Measurements from ENCODE around the gene TEAD2.

TEAD2 gene

DNA sequence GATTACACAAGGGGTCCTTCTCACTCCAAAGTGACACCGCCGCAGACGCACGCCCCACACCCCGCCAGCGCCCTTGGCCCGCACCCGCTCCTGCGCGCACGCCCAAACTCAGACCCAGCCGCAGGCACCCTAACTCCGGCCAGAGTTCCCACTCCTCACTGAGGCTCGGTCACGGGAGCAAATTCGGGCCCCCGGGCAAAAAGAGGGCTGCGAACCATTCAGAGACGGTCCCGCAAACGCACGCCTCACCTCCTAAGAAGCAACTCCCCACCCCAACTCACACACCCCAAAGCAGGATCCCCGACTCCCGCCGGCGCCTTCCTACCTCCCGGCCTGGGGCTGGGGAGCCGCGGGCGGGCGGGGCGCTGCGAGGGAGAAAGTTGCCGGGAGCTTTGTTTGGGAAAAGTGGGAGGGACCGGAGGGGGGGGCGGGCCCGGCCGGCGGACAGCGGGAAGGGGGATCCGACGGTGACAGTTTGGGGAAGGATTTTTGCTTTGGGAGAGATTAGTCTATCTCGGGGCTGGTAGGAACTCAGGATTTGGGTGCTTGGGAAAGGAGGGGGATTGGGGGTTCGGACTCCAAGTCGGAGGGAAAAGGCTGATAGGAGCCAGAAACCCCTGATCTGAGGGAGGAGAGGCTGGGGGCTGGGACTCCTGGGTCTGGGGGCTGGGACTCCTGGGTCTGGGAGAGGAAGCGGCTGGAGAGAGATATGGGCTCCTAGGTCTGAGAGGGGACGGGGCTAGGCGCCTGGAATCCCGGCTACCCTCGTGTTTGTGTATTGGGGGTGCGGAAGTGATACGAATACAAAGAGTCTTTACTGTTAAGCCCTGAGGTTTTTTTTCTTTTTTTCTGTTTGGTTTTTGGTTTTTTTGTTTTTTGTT lies at the start of gene TEAD2:
TSS of gene TEAD2 (minus strand) at position 369 of the 881 bp plus-strand sequence. CDS start 2,341 bp downstream, outside the sequence.
- DNase-seq: no peak

DNA sequence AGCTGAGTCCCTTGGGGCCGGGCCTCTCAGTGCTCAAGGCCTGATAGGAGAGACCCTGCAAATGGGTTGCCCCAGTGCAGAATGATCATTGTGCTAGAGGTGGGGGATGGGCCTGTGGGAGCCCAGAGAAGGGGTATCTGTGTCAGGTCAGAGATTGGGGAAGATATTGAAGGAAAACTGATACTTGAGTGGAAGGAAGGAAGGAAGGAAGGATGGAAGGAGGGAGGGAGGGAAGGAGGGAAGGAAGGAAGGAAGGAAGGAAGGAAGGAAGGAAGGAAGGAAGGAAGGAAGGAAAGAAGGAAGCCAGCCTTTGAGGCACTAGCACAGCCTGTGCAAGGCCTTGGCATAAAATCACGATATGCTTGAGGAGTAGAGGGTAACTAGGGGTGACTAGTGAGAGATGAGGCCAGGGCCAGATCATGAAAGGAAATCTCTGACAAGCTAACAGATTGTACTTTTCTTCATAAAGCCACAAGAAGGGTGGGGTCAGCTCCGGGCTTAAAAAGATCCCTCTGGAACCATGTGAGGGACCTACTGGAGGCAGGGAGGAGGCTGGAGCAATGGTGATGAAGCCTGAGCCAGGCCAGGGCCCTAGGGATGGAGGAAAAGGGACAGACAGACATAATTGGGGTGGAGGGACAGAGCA lies 49.6 kb upstream of the TEAD2 start:
- DNase-seq: no peak

DNA sequence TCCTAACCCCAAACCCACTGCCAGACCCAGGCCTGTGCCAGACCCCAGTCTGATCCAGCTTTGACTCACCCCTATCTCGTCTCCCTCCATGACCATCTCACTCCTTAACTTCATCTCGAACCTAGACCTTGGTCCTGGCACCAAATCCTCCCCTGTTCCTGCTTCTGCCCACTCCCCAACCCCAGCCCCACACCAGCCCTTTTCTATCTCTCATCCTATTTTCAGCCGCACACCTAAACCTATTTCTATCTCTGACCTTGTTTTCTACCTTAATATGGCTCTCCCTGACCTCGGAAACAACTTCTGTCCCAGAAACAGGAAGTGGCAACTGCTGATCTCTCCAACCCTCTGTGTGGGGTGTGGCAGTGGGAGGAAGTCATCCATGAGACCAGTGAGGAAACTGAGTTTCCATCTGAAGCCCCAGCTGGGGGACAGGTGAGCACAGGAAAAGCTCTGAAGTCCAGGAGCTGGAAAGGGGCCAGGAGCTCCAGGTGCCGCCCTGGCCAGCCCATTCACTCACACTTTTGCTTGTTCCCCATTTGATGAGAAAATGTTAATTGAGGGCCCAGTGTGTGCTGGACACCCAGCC lies 47.3 kb upstream of the TEAD2 start:
- peak in 1 of 3 experiments; percentile 5 for DNase-seq

DNA sequence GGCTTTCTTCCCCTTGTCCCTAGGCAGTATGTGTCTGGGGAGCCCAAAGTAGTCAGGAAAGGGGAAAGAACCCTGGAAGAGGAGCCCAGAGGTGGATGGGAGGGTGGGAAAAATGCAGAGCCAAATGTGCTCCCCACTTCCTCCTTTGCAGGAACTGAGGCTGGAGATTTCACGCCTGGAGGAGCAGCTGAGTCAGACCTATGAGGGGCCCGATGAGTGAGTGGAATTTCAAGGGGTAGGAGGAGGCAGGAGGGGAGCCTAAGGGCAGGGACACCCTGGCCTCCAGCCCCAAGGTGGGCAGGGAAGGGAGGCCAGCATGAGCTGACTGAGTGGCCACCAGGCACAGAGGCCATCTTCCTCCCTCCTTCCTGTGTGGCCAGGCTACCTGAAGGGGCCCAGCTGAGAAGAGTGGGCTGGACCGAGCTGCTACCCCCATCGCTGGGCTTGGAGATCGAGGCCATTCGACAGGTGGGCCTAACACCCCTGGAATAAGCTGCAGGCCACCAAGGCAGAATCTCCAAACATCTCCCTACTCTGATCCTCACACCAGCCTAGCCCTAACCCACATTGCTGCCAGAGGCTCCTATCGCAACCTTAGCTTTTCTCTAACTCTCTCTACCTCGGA lies 46.7 kb upstream of the TEAD2 start:
- DNase-seq: no peak

DNA sequence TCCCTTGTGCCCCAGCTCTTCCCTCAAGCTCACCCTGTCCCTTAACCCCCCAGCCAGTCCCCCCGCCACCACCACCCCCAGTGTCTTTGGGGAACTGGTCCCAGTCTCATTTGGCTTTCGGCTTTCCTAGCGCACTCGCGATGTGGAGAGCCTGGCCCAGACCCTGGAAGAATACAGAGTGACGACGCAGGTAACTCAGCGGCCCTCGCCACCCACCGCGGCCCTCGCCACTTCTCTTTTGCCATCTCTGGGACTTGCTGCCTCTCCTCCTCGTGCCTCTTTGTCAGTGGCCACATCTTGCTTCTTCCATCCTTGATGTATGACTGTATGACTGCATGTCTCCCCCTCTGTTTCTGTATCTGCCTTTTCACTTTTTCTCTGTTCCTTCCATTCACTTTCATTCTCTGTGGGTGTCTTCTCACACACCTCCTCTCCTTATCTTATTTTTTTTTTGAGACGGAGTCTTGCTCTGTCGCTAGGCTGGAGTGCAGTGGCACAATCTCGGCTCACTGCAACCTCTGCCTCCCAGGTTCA lies 45.3 kb upstream of the TEAD2 start:
- no peak for DNase-seq

DNA sequence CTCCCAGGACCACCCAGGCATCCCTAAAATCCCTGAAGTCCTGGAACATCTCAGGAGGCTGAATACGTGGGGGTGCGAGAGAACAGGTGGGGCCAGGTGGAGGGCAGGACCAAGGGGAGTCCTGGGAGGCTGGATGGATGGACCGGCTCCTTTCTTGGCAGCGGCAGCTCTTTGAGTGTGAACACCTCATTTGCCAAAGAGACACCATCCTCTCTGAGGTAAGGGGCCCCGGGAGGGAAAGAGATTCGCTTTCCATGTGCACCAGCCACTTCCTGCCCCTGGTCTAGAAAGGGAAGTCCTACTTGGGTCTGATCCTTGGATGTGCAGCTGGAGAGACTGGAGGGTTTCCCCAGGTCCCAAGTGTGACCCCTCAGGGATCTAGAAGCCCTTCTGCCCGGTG lies 44.9 kb upstream of the TEAD2 start:
- no peak for DNase-seq

DNA sequence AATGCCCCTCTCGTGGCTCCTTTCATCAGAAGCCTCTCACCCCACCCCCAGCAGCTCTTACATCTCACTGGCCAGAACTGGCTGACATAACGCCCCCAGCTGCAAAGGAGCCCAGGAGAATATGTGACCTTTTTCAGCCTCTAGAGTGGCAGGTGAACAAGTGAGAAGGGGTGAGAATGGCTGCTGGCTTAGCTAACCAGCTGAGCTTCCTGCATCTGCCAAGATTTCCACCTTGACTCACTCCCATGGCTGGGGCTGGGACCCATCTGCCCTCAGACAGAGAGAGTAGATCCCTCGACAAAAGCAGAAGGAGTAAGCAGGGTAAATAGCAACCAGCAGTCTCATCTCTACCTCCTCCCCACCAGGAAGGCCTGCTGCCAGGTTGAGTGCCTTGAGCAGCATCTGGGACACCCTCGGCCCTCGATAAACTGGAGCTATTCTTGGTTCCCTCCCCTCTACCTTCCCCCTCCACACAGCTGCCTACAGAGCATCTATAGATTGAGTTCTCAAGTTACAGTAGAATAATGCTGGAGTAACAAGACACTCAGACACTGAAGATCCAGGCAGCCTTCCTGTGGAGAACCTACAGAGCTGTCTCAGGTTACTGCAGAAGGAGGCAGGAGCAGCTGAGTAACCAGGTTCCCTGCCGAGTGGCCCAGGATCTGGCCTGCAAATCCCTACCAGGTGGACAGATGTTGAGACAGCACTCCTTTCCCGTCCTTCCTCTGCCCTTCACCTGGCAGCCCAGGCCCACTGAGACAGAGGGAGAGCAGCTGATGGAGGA lies 41.4 kb upstream of the TEAD2 start:
- DNase-seq: peak; percentile 45 to 98 (median 84)

DNA sequence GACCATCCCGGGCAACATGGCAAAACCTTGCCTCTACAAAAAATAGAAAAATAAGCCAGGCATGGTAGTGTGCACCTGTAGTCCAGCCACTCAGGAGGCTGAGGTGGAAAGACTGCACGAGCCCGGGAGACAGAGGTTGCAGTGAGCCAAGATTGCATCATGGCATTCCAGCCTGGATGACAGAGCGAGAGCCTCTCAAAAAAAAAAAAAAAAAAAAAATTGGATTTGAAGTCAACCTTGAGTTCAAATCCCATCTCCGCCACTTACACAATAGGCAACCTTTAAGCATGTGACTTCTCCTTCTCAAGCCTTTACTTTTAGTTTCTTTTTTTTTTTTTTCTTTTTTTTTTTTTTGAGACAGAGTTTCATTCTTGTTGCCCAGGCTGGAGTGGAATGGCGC lies 37.8 kb upstream of the TEAD2 start:
- no peak for DNase-seq

DNA sequence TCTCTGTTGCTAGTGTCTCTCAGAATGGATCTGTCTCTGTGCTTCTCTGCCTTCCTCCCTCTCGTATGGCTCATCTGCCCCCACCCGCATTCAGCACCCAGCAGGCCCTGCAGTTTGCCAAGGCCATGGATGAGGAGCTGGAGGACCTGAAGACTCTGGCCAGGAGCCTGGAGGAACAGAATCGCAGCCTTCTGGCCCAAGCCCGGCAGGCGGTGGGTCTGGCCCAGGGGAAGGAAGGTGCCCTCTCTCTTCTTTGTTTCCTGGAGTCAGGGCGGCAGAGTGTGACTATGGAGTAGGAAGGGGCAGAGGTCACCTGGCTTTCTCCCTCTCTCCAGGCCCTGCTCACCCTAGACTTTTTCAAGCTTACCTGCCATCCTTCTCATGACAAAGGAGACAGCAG lies 36.7 kb upstream of the TEAD2 start:
- no peak for DNase-seq

DNA sequence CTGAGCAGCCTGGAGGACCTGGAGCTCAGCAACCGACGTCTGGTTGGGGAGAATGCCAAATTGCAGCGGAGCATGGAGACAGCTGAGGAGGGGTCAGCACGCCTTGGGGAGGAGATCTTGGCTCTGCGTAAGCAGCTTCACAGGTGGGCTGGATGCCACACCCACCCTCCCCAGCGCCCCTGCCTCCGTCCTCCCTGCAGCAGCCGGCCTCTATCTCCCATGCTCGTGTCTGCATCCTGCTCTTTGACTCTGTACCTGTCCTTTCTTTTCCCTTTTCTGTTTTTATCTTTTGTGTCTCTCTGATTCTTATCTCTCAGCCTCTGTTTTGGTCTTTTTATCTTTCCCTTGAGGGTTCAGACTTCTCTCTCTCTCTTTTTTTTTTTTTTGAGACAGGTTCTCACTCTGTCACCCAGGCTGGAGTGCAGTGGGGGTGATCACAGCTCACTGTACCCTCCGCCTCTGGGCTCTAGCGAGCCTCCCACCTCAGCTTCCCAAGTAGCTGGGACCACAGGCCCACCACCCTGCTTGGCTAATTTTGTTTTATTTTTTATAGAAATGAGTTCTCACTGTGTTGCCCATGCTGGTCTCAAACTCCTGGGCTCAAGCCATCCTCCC lies 35.9 kb upstream of the TEAD2 start:
- DNase-seq: no peak

DNA sequence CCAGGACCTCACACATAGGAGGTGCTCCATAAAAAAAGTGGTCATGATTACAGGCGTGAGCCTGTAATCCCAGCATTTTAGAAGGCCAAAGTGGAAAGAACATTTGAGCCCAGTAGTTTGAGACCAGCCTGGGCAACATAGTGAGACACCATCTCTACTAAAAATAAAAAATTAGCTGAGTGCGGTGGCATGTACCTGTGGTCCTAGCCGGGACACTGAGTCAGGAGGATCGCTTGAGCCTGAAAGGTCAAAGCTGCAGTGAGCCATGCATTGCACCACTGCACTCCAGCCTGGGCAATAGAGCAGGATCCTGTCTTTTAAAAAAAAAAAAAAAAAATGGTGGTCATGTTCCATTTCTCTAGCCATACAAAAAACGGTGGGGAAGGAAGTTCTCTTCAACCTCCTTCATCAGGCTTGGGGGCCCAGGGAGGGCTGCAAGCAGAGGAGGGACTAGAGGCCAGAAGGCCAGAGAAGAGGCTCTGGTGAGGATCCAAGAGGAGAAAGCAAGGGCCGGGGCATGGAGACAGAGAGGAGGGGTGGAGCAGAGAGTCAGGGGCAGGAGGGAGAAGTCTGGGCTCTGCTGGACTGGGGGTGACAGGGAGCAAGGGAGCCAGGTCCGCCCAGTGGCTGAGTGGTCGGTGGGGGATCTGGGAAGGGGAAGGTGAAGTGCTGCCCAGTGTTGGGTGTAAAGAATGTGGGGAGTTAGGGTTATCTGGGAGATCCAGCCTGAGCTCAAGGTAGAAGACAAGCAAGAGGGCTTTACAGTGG lies 34.7 kb upstream of the TEAD2 start:
- DNase-seq: no peak

DNA sequence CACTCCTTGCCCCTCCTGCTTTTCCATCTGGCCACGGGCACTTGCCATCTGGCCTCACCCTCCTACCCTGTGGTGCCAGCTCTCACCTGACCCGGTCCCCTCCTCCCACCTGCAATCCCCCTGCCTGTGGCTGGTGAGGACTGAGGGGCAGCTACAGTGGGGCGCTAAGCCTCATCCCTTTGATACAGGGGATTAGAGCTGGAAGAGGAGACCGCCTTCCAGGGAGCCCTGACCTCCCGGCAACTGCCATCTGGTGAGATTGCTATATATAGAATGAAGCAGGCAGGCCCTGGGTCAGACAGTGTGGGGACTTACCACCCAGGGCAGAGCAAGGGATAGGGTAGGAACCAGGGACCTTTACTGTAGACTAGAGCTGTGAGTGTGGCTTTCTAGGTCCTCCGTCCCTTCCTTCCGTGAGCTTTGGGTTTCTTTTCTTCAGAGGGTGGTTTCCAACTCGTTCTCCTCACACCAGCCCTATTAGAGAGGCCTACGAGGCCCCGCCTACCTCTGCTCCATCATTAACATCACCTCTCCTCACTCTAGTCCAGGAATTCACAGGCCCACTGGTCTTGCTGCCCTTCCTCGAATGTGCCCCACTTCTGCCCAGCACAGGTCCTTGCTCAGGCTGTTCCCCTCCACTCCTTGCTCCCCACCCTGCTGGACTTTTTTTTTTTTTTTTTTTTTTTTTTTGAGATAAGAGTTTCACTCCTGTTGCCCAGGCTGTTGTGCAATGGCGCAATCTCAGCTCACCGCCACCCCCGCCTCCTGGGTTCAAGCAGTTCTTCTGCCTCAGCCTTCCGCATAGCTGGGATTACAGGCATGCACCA lies 33.6 kb upstream of the TEAD2 start:
- no peak for DNase-seq

DNA sequence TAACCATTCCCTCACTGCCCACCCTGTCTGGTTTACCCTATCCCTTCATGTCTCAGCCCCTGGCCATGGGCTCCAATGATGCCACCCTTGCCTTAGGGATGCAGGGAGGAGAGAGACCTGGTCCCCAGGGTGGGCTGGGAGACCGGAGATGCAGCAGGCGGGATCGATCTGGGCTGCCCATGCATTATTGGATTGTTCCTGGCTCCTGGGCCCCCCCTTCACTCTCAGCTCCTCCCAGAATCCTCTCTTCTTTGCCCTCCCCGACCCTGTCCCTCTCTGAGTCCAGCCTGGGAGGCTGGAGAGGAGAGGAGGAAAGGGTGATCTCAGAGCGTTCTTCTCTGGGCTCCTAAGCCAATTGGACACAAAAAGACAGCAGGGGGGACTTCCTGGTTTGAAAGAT lies 31.7 kb upstream of the TEAD2 start:
- DNase-seq: no peak

DNA sequence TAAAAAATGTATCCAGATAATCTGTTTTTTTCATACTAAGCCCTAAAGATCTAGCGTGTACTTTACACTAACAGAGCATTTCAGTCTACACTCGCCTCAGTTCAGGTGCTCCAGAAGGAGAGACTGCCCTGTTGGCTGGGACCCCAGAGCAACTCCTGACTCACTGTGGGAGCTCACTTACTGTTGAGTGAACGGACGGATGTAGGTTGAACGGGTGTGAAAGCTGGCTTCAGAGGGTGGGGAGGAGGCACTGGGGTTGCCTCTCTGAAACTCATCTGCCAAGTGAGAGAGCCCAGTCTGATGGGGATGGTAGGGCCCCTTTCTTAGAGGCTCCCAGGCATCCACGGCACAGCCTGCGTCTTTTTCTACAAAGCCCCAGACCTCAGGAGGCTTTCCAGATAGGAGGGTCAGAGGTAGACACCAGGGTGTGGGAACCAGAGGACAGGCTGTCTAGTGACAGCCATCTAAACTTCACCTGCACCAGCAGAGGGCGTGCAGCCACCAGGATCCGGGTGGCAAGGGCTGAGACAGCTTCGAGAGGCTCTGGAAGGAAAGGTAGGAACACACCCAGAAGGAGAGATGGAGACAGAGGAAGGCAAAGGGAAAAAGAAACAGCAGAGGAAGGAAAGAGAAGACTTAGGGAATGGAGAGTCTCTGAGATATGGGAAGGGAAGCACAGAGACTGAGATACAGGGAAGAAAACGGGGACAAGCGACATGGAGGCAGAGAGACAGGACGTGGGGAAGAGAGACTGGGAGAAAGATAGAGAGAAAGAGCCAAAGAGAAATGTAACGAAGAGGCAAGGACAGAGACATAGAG lies 29.6 kb upstream of the TEAD2 start:
- peak; percentile 65 to 92 (median 83) for DNase-seq

DNA sequence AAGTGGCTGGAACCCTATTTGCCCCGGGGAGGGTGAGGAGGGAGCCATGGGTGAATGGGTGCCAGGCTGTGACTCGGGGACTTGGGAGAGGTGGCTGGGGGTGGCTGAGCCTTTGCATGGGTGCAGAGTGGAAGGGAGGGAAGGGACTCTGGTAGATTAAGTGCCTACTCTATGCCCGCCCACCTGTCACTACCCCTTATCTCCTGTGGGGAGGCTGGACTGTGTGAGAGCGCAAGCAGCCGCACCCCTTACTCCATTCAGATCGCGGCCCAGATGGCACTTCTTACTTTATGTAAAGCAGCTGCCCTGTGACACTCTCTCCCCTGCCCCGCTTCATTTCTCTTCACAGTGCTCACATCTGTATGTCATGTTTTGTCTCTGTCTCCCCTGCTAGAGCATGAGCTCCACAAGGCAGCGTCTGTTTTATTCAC lies 28.7 kb upstream of the TEAD2 start:
- peak in 2 of 3 experiments; percentile 8 to 43 for DNase-seq

DNA sequence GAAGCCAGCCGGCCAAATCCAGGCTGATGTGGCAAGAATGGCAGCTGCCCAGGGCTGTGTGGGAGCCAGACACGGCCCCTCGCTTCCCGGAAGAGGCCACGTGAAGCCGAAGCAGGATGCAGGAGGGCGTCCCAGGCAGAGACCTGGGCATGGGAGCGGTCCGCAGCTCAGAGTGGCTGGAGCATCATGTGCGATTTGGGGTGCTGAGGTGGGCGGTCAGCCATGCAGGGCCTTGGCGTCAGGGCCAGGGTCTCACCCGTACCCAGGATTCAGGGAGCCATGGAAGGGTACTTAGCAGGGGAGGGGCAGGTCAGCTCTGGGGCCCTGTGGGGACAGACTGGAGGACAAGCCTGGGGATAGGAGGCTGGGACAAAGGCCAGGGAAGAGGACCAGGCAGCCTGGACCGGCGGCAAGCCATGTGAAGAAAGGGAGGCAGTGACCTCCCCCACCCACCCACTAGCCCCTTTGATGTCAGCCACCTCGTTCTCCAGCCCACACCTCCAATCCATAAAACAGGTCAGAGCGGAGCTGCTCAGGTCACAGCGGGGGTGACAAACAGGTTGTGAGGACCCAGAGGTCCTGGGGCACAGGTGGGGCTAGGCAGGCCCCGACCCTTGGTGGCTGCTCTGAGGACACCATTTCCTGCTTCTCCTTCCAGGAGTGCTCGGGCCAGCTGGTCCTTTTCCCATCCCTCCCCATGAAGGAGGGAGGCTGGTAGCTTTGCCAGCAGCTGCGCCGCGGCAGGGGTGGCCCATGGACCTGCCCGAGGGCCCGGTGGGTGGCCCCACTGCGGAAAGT lies 28.1 kb upstream of the TEAD2 start:
- peak in 1 of 3 experiments; percentile 43 for DNase-seq

DNA sequence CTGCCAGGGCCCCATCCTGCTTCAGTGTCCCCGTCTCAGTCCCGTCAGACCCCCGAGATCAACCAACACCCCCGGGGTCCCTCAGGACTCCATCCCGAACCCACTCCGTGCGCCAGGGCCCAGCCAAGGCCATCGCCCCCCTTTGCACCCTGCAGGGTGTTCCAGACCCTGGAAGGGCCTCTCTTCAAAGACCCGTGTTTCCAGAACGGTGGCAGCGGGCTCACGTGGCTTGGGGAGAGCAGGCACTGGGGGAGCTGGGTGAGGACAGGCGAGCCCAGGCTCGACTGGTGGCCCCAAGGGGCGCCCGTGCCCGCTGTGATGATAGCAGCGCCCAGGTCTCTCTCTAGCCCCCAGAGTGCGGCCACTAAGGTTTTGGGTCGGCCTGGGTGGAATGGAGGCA lies 27.2 kb upstream of the TEAD2 start:
- no peak for DNase-seq

DNA sequence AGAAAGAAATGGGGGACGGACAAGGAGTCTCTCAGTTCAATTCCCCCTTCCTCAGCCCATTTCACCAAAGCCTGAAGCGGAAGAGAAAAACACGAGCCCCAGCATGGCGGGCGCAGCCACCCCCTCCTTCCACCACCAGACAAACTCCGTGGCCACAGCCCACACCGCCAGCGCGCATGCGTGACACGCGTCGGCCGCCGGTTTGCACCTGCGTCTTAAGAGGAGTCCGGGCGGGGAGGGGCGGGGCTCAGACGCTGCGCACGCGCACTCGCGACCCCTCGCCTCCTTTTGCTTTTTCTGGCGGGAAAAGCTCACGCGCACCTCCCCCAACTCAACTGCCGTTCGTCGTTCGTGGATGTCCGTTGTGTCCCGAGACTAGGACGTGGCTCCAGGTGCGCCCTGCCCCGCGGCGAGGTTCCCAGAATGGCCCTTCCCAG lies 25.7 kb upstream of the TEAD2 start, which contains the start of gene KASH5:
TSS of gene KASH5 (plus strand) at position 314 of the 437 bp plus-strand sequence. CDS start 2,635 bp downstream, outside the sequence.
- peak in 1 of 3 experiments; percentile 24 for DNase-seq
